K562 (cell line): ENCODE data around the gene CEBPB. TPM values are rescaled to one million over a fixed set of nuclear protein-coding genes. Genes with fewer than 3 reads are reported as not detected.

Experiments used
- ATAC-seq: fragments of 200-7000 bp; cut with Tn5 transposase; 3 replicates; pipeline ENCODE4 v1.9.1; 2020; ENCODE audit warnings: moderate library complexity
- BruUV-seq: library from RNA; stranded (reverse); fragments of 400-500 nt; replicated peaks from 2 replicates; lab custom pipeline; 2021; lab: Mats Ljungman, UMichigan
- CTCF ChIA-PET: fragments of 300-600 bp; formaldehyde crosslinking; extraction: SDS; loops from one replicate; lab custom pipeline; 2021; ENCODE audit warnings: low intra/inter-chr PET ratio; lab: Yijun Ruan, JAX
- POLR2A ChIA-PET: fragments of 300-600, 350-650 bp; sonication (Branson Sonifier 250); formaldehyde crosslinking; extraction: SDS; loops from one replicate; lab custom pipeline; 2021; ENCODE audit warnings: antibody characterized with exemption, inconsistent platforms; lab: Yijun Ruan, JAX
- DNase-seq, 4 experiments: peaks; one replicate each; pipeline versions ENCODE4 v3.0.0 to v3.0.0-alpha.2; 2011 to 2018; ENCODE audit warnings: low spot score in 3 of 4, mixed read lengths in 3 of 4; ENCODE audit errors: extremely low read depth in 1 of 4
- FAIRE-seq: peaks from 2 replicates; lab custom pipeline; 2011; peaks lifted over from hg19 to GRCh38; lab: Jason Lieb, UNC
- H2AFZ ChIP-seq: 2 replicates; pipeline ENCODE4 v1.6.0; 2011; ENCODE audit warnings: low read depth, low read length, control low read depth, inconsistent platforms
- H3K27ac ChIP-seq: fragments of 200-600 bp; 3 replicates; pipeline ENCODE4 v1.8.0; 2011; ENCODE audit warnings: low read depth, mild to moderate bottlenecking, control low read depth, inconsistent platforms, low read length, moderate library complexity, mixed read lengths; ENCODE audit errors: extremely low read depth
- H3K27me3 ChIP-seq, 2 experiments: fragments of 300-600 bp in 1 of 2; 2 replicates in 1 of 2; 3 replicates in 1 of 2; pipeline versions ENCODE4 v1.6.0 to v1.8.0; 2011; ENCODE audit warnings: inconsistent platforms in 2 of 2, low read length in 2 of 2, mild to moderate bottlenecking in 1 of 2, mixed read lengths in 1 of 2, moderate library complexity in 1 of 2; ENCODE audit not compliant: control insufficient read depth in 2 of 2, insufficient read depth in 2 of 2
- H3K36me3 ChIP-seq: fragments of 300-600 bp; 3 replicates; pipeline ENCODE4 v1.8.0; 2011; ENCODE audit warnings: mild to moderate bottlenecking, low read length, inconsistent platforms; ENCODE audit not compliant: control insufficient read depth, insufficient read depth
- H3K4me1 ChIP-seq, 2 experiments: fragments of 200-600 bp in 1 of 2; replicated peaks in 1 of 2; 2 replicates in 1 of 2; 3 replicates in 1 of 2; pipeline versions ENCODE4 v1.5.1 to v1.8.0; 2011; ENCODE audit warnings: inconsistent platforms in 2 of 2, low read length in 2 of 2, mild to moderate bottlenecking in 1 of 2, mixed read lengths in 1 of 2, moderate library complexity in 1 of 2; ENCODE audit not compliant: control insufficient read depth in 2 of 2, insufficient read depth in 2 of 2
- H3K4me2 ChIP-seq: 2 replicates; pipeline ENCODE4 v1.6.1; 2011; ENCODE audit warnings: low read length, control low read depth, inconsistent platforms, mixed read lengths; ENCODE audit not compliant: insufficient read depth
- H3K4me3 ChIP-seq: fragments of 200-600 bp; sonication (generic), shearing (Covaris generic); 2 replicates; pipeline ENCODE4 v1.5.1; 2016; ENCODE audit warnings: control low read depth, inconsistent platforms
- H3K79me2 ChIP-seq: fragments of 200-600 bp; 3 replicates; pipeline ENCODE4 v1.8.0; 2011; ENCODE audit warnings: low read length, inconsistent platforms; ENCODE audit not compliant: control insufficient read depth, insufficient read depth
- H3K9ac ChIP-seq, 2 experiments: 2 replicates each; pipeline versions ENCODE4 v1.6.0 to v1.6.1; 2011; ENCODE audit warnings: low read depth in 2 of 2, low read length in 2 of 2, control low read depth in 1 of 2, inconsistent platforms in 1 of 2, mild to moderate bottlenecking in 1 of 2, mixed read lengths in 1 of 2; ENCODE audit not compliant: insufficient read depth in 1 of 2
- H3K9me1 ChIP-seq: one replicate; pipeline ENCODE4 v1.6.0; 2011; ENCODE audit warnings: inconsistent platforms, mild to moderate bottlenecking, low read length, moderate library complexity; ENCODE audit not compliant: control insufficient read depth, insufficient read depth
- H3K9me3 ChIP-seq: replicated peaks from 2 replicates; pipeline ENCODE4 v1.5.1; 2011; ENCODE audit warnings: low read depth, low read length, inconsistent platforms; ENCODE audit not compliant: control insufficient read depth, insufficient read depth
- H4K20me1 ChIP-seq: replicated peaks from 2 replicates; pipeline ENCODE4 v1.6.1; 2011; ENCODE audit warnings: low read length, inconsistent platforms, mixed read lengths; ENCODE audit not compliant: control insufficient read depth, insufficient read depth
- CREB1 ChIP-seq, 2 experiments: sonication (generic) in 1 of 2; formaldehyde crosslinking in 1 of 2; IDR thresholded peaks; 2 replicates each; pipeline versions ENCODE4 v1.6.1 to v1.8.0; 2012 to 2022; ENCODE audit warnings: inconsistent platforms in 1 of 2, mild to moderate bottlenecking in 1 of 2, missing genetic modification reagents in 1 of 2, moderate library complexity in 1 of 2
- DMBX1 ChIP-seq: fragments of 250-450 bp; sonication (Bioruptor Pico); IDR thresholded peaks from 2 replicates; pipeline ENCODE4 v1.8.0; 2022; ENCODE audit warnings: inconsistent platforms, mild to moderate bottlenecking, moderate library complexity, borderline replicate concordance
- RHOXF2B ChIP-seq: fragments of 250-450 bp; sonication (Bioruptor Pico); conservative IDR thresholded peaks from 2 replicates; pipeline ENCODE4 v1.5.1; 2021
- ZKSCAN8 ChIP-seq: fragments of 200-800 bp; sonication (Bioruptor generic); IDR thresholded peaks from 2 replicates; pipeline ENCODE4 v1.6.1; 2016; ENCODE audit warnings: missing genetic modification characterization, missing compliant biosample characterization
- ZNF408 ChIP-seq: fragments of 250-450 bp; sonication (Bioruptor Pico); IDR thresholded peaks from 2 replicates; pipeline ENCODE4 v1.4.0; 2020; ENCODE audit warnings: low read depth, mild to moderate bottlenecking, moderate library complexity
- WGBS: fragments of 100-300 bp; shearing (Covaris generic); methylation state at CpG from one replicate; pipeline ENCODE4 v1.1.6; 2016; ENCODE audit warnings: low coverage, mixed read lengths; ENCODE audit not compliant: insufficient coverage; ENCODE audit errors: missing lambda C conversion rate; 5-methylcytosine and 5-hydroxymethylcytosine counted together
- in situ Hi-C: fragments of 300-500 bp; cut with MboI; formaldehyde crosslinking; loops from 4 replicates; pipeline ENCODE4 v1.15.0; 2018; ENCODE audit warnings: inconsistent platforms, mixed read lengths
- intact Hi-C: fragments of 100-400 bp; cut with micrococcal nuclease; formaldehyde crosslinking; loops from 2 replicates; pipeline ENCODE4 v1.14.2; 2022
- polyA plus RNA-seq, 8 experiments: library from polyadenylated mRNA; depleted of rRNA in 4 of 8; stranded (reverse) in 5 of 8; unstranded in 3 of 8; fragments of >200 nt; fragmentation: Nextera tagmentation in 2 of 8; fragmentation: Illumina TruSeq in 1 of 8; extraction: Ambion mirVana in 2 of 8; extraction: Trizol in 1 of 8; gene quantifications; 2 replicates each; pipeline versions ENCODE4 v1.2.1 to v1.2.3, GENCODE V29; 2011 to 2014; ENCODE audit warnings: inconsistent platforms in 1 of 8, missing spikeins in 1 of 8
- total RNA-seq, 7 experiments: library from RNA; depleted of rRNA in 6 of 7; stranded (reverse); fragments of >200 nt in 6 of 7; fragmentation: Illumina TruSeq in 2 of 7; extraction: Trizol in 2 of 7; gene quantifications; 2 replicates each; pipeline versions ENCODE4 v1.2.1 to v1.2.3, GENCODE V29; 2011 to 2021; ENCODE audit warnings: low replicate concordance in 1 of 7
- TF ChIP-seq, protein P1 (sequence below): fragments of 250-450 bp; sonication (Bioruptor Pico); IDR thresholded peaks from 2 replicates; pipeline ENCODE4 v1.8.0; 2022; ENCODE audit warnings: moderate library complexity, mild to moderate bottlenecking, inconsistent platforms

CEBPB gene
- total and polyA plus RNA-seq, 9 of the 15 experiments (the other 6 are each of a cell fraction or from before 2014, with no cell fraction given): 1.2 to 72.6 (median 7.8) TPM

DNA sequence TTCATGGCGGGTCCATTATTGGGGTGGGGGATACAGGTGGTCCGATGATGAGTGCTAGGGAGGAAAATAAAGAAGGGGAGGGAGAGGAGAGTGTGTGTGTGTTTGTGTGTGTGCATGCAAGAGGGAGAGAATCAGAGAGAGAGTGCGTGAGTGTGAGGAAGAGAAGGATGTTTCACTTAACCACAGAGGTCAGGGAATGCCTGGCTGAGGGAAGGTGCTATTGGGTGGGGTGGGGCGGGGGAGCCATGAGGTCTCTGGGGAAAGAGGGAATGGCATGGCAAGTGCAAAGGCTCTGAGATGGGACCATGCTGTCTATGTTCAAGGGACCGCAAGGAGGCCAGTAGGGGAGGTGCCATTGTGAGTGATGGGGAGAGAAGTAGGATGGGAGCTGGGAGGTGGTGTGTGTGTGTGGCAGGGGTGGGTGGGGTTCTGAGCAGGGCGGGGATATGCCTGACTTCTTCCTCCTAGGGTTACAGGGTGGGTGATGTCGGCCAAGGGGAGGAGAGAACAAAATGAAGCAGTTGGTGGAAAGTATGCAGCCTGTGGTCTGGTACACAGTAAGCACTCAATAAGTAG is 23.0 kb downstream of the CEBPB start:
- Histone ChIP-seq H3K4me3 (no peak overlapping the region), H3K9me3 (no peaks in the 10 kb centered on the region), H4K20me1 (no peaks in the 10 kb centered on the region), H3K36me3 (no peaks in the 10 kb centered on the region), H3K9me1 (no peaks in the 10 kb centered on the region), H3K27ac (no peak overlapping the region), H3K79me2 (no peaks in the 10 kb centered on the region), H3K27me3 (peaks cover 15 to 35% of the 10 kb centered on the region in 2 experiments; a peak in 4 of 5 replicates), H3K4me1 (no peaks in the 10 kb centered on the region), H3K9ac (no peak overlapping the region), H3K4me2 (no peak overlapping the region), H2AFZ (no peak overlapping the region)
- DNase-seq (no peak), ATAC-seq (peak; percentile 58; the same call in 2 of the 3 replicates), FAIRE-seq (no peak)
- ChIA-PET CTCF (no interaction called here), POLR2A (interaction anchor here (0.5 kb wide), 1 partner anchor 17 kb away, joined by 3 read pairs; no protein-coding TSS in a partner anchor)
- no TSS peak for BruUV-seq
- intact Hi-C loops: no loop called here
- peak; percentile 75; the same call in 1 of the 2 replicates for TF ChIP-seq ZKSCAN8
- TF ChIP-seq RHOXF2B (CRISPR knock-in tag): no peak
- TF ChIP-seq CREB1 (IDR thresholded peaks at IDR 0.05): no peak
- no peak for TF ChIP-seq CREB1 (CRISPR knock-in tag; IDR thresholded peaks at IDR 0.05)
- no peak for TF ChIP-seq ZNF408
- TF ChIP-seq, protein P1, sequence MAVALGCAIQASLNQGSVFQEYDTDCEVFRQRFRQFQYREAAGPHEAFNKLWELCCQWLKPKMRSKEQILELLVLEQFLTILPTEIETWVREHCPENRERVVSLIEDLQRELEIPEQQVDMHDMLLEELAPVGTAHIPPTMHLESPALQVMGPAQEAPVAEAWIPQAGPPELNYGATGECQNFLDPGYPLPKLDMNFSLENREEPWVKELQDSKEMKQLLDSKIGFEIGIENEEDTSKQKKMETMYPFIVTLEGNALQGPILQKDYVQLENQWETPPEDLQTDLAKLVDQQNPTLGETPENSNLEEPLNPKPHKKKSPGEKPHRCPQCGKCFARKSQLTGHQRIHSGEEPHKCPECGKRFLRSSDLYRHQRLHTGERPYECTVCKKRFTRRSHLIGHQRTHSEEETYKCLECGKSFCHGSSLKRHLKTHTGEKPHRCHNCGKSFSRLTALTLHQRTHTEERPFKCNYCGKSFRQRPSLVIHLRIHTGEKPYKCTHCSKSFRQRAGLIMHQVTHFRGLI (CRISPR knock-in tag): no peak
- no peak for TF ChIP-seq DMBX1 (CRISPR knock-in tag)
- in situ Hi-C loops: no loop called here
- WGBS: 0% methylated on average over 3 of the region's 7 CpGs
